MCF 10A (cell line): ENCODE measurements around the gene C1QTNF8. TPM values are rescaled to one million over a fixed set of nuclear protein-coding genes. Genes with fewer than 3 reads are reported as not detected.

Experiments
- BruUV-seq: library from RNA; stranded (reverse); fragments of 400-500 nt; replicated peaks from 2 replicates; lab custom pipeline; 2021; lab: Mats Ljungman, UMichigan
- CTCF ChIA-PET: fragments of 300-600 bp; sonication (Branson Sonifier 250); formaldehyde crosslinking; extraction: SDS; loops from one replicate; lab custom pipeline; 2021; ENCODE audit warnings: antibody characterized with exemption, inconsistent platforms; lab: Yijun Ruan, JAX
- POLR2A ChIA-PET: fragments of 300-600, 350-650 bp; sonication (Branson Sonifier 250); formaldehyde crosslinking; extraction: SDS; loops from one replicate; lab custom pipeline; 2020; ENCODE audit warnings: antibody characterized with exemption, inconsistent platforms; lab: Yijun Ruan, JAX
- DNase-seq: peaks from one replicate; pipeline ENCODE4 v3.0.0-alpha.2; 2018; ENCODE audit not compliant: unreplicated experiment
- H3K27ac Mint-ChIP-seq: one replicate; pipeline ENCODE4 v1.8.0; 2022; ENCODE audit warnings: mild to moderate bottlenecking, low read depth, mixed read lengths; ENCODE audit not compliant: unreplicated experiment
- H3K27me3 Mint-ChIP-seq: one replicate; pipeline ENCODE4 v1.8.0; 2022; ENCODE audit warnings: mixed read lengths; ENCODE audit not compliant: insufficient read depth, unreplicated experiment
- H3K36me3 Mint-ChIP-seq: one replicate; pipeline ENCODE4 v1.8.0; 2022; ENCODE audit warnings: mild to moderate bottlenecking, moderate library complexity, mixed read lengths; ENCODE audit not compliant: insufficient read depth, unreplicated experiment
- H3K4me1 Mint-ChIP-seq: one replicate; pipeline ENCODE4 v1.8.0; 2022; ENCODE audit warnings: mixed read lengths; ENCODE audit not compliant: insufficient read depth, unreplicated experiment
- H3K4me3 Mint-ChIP-seq: one replicate; pipeline ENCODE4 v1.8.0; 2022; ENCODE audit warnings: mild to moderate bottlenecking, moderate library complexity, mixed read lengths; ENCODE audit not compliant: unreplicated experiment
- H3K9me3 Mint-ChIP-seq: one replicate; pipeline ENCODE4 v1.8.0; 2022; ENCODE audit warnings: mixed read lengths; ENCODE audit not compliant: unreplicated experiment
- intact Hi-C: fragments of 100-400 bp; cut with micrococcal nuclease; formaldehyde crosslinking; loops from 2 replicates; pipeline ENCODE4 v1.14.1; 2022
- total RNA-seq: library from RNA; stranded (reverse); gene quantifications from 2 replicates; pipeline ENCODE4 v1.2.3, GENCODE V29; 2022
- TF ChIP-seq, protein P1 (sequence below): fragments of 200-600 bp; IDR thresholded peaks from one replicate; pipeline ENCODE4 v1.8.0; 2022; ENCODE audit warnings: antibody characterized with exemption, mild to moderate bottlenecking; ENCODE audit not compliant: unreplicated experiment

C1QTNF8 gene
- total RNA-seq, 1 experiment from 2014 or later = not detected

DNA sequence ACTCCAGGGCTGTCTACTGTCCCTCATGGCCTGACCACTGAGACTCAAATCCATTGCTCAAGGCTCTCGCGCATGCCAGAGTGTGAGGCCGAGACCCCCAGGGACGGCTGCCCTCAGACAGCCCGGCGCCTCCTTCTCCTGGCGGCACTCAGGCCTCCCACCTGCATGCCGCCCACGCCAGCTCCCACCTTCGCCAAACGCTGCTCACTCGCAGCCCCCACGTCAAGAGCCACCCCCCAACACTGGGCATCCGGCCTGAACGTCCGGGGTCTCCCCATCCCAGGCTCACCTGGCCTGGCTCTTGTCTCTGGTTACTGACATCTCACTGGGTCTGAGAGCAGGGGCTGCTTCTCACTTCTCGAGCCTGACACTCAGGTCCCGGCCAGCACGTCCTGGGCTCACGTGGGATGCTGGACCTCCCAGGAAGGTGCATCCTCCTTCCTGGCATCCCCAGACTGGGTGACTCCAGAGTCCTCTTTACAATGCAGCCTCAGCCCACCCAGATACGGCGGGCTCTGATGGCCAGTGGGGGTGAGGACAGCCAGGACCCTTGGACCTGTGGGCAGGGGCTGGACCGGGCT is 44.6 kb upstream of the C1QTNF8 start:
- no peaks in the 10 kb centered on the region for H3K9me3 Mint-ChIP-seq
- ChIA-PET CTCF (no interaction called here), POLR2A (no interaction called here)
- H3K36me3 Mint-ChIP-seq = no peaks in the 10 kb centered on the region
- TF ChIP-seq, protein P1, sequence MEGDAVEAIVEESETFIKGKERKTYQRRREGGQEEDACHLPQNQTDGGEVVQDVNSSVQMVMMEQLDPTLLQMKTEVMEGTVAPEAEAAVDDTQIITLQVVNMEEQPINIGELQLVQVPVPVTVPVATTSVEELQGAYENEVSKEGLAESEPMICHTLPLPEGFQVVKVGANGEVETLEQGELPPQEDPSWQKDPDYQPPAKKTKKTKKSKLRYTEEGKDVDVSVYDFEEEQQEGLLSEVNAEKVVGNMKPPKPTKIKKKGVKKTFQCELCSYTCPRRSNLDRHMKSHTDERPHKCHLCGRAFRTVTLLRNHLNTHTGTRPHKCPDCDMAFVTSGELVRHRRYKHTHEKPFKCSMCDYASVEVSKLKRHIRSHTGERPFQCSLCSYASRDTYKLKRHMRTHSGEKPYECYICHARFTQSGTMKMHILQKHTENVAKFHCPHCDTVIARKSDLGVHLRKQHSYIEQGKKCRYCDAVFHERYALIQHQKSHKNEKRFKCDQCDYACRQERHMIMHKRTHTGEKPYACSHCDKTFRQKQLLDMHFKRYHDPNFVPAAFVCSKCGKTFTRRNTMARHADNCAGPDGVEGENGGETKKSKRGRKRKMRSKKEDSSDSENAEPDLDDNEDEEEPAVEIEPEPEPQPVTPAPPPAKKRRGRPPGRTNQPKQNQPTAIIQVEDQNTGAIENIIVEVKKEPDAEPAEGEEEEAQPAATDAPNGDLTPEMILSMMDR = no peak
- H3K4me3 Mint-ChIP-seq = no peak overlapping the region
- DNase-seq = no peak
- intact Hi-C loops = no loop called here
- H3K27me3 Mint-ChIP-seq = peaks cover 55% of the 10 kb centered on the region
- no peak overlapping the region for H3K27ac Mint-ChIP-seq
- H3K4me1 Mint-ChIP-seq = no peaks in the 10 kb centered on the region
- no TSS peak for BruUV-seq

DNA sequence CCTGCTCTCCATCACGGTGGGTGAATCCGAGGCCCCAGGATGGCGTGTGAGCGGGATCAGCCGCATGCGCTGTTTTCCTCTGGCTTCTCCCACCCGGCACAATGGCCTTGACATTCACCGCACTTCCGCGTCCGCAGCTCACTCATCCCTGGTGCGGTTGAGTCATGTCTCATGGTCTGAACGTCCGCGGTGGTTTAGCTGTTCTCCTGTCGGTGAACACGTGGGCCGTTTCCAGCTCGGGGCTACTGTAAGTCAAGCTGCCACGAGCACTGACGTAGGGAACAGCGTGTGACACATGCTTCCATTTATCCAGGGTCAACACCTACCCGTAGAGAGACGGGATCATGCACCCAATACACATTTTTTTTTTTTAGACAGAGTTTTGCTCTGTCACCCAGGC is 41.6 kb upstream of the C1QTNF8 start:
- intact Hi-C loops = no loop called here
- Mint-ChIP-seq H3K36me3 (no peaks in the 10 kb centered on the region), H3K27me3 (peaks cover 39% of the 10 kb centered on the region), H3K9me3 (no peaks in the 10 kb centered on the region), H3K4me3 (no peak overlapping the region), H3K27ac (no peak overlapping the region), H3K4me1 (no peaks in the 10 kb centered on the region)
- TF ChIP-seq, protein P1 = no peak
- no TSS peak for BruUV-seq
- POLR2A ChIA-PET = no interaction called here
- CTCF ChIA-PET = no interaction called here
- no peak for DNase-seq

DNA sequence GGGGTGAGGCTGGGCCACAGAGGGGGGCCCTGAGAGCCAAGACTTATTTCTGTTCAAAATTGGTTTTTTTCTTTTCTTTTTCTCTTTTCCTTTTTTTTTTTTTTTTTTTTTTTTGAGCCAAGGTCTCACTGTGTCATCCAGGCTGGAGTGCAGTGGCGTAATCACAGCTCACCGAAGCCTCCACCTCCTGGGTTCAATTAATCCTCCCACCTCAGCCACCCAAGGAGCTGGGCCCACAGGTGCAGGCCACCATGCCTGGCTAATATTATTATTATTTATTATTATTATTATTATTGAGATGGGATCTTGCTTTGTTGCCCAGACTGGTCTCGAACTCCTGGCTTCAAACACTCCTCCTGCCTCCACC is 39.4 kb upstream of the C1QTNF8 start:
- POLR2A ChIA-PET = no interaction called here
- CTCF ChIA-PET = interaction anchor here (0.6 kb wide), 1 partner anchor 32 kb away, joined by 3 read pairs; no protein-coding TSS in a partner anchor
- TF ChIP-seq, protein P1 = no peak
- Mint-ChIP-seq H3K9me3 (no peaks in the 10 kb centered on the region), H3K36me3 (no peaks in the 10 kb centered on the region), H3K4me1 (no peaks in the 10 kb centered on the region), H3K27me3 (peaks cover 22% of the 10 kb centered on the region), H3K4me3 (no peak overlapping the region), H3K27ac (no peak overlapping the region)
- DNase-seq = no peak
- intact Hi-C loops = no loop called here
- BruUV-seq = no TSS peak

DNA sequence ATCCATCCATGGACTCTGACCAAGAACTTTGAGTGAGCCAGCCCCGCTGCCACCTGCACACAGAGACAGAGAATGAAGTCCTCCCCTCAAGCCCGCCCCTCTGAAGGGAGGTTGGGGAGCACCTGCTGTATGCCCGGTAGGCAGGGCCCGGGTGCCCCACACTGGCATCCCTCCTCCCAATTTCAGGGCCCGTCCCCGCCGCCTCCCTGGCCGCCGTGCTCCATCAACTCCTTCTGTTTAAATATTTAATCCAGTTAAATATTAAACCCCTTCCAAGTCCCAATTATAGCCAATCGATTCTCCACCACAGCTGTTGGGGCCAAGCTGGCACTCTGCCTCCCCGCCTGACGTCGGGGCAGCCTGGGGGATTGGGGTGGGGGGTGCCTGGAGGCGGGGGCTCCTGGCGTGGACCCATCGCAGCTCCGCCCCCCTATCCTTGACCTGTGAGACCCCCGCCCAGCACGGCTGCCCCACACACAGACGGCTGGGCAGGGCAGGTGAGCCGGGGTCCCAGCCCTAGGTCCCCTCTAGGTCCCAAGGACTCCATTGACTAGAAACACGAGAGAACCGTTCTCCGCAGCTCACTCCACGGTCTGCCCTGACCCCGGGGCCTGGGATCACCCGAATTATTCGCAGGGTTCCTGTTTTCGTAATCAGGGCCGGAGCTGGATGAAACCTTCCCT is 38.9 kb upstream of the C1QTNF8 start:
- no TSS peak for BruUV-seq
- intact Hi-C loops = no loop called here
- TF ChIP-seq, protein P1 = no peak
- ChIA-PET POLR2A (no interaction called here), CTCF (interaction anchor here (0.6 kb wide), 1 partner anchor 32 kb away, joined by 3 read pairs; no protein-coding TSS in a partner anchor)
- Mint-ChIP-seq H3K9me3 (no peaks in the 10 kb centered on the region), H3K27me3 (peaks cover 17% of the 10 kb centered on the region), H3K36me3 (no peaks in the 10 kb centered on the region), H3K27ac (no peak overlapping the region), H3K4me1 (no peaks in the 10 kb centered on the region), H3K4me3 (no peak overlapping the region)
- DNase-seq = no peak
